SH-SY5Y (cell line): ENCODE results near the gene PCDH1.

Experiments
- GATA2 ChIP-seq: IDR thresholded peaks from 2 replicates; pipeline ENCODE4 v1.6.1; 2011; ENCODE audit warnings: mild to moderate bottlenecking, low read depth, low read length
- GATA3 ChIP-seq: IDR thresholded peaks from 2 replicates; pipeline ENCODE4 v1.6.1; 2011; ENCODE audit warnings: low read depth, mild to moderate bottlenecking, low read length, moderate library complexity

The PCDH1 gene

DNA sequence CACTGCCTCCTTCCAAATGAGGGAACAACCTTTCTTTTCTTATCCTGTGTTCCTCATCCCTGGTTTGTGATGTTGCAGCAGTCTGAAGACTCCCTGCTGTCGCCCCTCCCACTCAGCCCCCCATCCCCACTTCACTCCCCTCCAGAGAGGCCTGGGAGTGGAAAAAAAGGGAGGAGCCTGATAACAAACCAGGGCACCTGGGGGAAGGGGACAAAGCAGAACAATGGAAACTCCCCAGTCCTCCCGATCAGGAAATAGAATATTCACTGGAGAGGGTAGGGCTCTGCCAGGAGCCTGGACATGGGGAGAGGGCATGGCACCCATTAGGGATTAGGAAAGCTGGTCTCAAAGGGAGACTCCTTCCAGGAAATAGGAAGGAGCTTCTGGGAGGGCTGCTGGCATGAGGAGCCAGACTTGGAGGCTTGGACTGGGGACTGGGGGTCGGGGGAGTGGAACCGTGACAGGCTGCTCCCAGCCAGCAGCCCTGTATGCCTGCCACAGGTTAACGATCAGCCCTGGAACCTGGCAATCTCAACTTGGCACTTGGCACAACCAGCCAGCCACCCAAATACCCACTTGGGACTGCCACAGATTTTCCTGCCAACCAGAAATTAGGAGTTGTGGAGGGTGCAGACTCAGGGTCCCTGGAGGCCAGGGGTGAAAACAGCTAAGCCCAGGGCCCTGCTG, 20.0 kb downstream of the PCDH1 start:
- TF ChIP-seq GATA3 (no peak), GATA2 (no peak)

DNA sequence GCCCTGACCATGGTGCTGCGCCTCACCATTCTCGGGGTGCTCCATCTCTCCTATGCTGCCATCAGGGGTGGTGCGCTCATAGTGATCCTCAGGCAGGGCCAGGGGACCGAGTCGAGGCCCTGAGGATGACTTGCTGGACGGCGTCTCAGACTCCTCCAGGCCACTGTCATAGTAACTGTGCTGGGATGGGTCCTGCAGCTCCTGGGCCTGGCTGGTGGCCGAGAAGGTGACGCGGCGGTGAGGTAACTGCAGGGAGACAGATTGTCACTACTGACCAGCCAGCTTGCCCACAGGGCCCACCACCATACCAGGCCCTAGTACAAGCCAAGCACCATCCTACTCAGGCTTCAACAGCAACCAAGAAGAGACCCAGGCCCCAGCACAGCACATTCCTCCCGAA, 21.0 kb downstream of the PCDH1 start:
- TF ChIP-seq GATA3 (no peak), GATA2 (no peak)

DNA sequence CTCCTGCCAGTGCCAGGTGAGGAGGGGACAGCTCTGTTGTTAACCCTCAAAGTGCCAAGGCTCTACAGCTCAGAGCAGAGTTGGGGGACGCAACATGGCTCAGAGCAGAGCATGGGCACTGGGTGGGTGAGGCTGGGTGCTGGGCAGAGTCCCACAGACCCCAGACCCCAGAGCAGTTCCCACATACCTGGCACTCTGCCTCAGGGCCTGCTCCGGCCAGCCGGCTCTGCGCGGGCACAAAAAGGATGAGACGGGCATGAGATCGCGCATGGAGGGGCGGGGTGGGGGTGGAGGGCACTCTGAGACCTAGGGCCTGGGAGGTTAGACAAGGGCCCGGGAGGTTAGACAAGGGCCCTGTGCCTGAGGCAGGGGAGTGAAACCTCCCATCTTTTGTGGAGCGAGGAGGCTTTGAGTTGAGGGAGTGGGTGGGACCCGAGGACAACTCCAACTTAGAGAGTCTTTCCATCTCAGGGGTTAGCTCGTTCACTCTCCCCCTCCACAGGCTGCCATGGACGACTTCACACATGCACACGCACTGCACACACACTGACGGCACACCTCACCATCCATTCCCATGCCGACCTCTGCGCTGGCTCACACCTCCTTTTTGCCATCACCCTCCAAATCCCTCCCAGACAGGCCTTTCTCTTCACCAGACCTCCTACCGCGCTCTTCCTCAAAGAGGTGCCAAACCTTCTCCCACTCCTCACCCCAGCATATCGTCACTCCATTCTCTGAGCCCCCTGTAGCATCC, 22.0 kb downstream of the PCDH1 start:
- no peak for TF ChIP-seq GATA3
- TF ChIP-seq GATA2: no peak

DNA sequence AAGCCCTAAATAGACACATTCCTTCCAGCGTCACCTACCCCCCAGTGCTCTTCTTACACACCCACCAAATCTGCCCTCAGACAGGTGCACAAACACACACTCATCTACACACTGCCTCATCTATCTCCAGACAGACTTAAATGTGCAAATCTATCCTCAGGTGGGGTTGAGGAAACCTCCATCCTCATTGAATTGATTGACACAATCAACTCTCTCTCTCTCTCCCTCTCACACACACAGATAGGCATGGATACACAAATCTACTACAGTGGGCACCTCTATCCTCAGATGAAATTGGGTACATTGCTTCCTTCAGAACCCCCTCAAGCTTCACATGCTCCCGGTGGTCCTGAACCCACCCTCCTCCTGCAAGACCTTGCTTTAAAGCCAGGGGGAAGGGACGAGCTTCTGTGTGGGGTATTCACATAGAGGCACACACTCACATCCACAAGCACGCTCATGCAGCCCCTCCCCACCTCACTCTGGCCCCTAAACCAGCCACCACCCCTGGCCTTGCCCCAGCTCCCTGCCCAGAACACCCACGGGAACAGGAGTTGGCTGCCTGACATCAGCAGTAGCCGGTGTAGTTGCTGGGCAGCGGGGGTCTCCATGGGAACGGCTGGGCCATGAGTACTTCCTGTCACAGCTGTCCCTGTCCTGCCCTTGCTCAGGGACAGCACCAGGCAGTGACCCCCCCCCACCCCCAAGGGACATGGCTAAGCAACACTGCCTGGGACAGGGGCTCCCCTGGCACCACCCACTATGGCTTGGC, 22.8 kb downstream of the PCDH1 start:
- TF ChIP-seq GATA3 (no peak), GATA2 (no peak)

DNA sequence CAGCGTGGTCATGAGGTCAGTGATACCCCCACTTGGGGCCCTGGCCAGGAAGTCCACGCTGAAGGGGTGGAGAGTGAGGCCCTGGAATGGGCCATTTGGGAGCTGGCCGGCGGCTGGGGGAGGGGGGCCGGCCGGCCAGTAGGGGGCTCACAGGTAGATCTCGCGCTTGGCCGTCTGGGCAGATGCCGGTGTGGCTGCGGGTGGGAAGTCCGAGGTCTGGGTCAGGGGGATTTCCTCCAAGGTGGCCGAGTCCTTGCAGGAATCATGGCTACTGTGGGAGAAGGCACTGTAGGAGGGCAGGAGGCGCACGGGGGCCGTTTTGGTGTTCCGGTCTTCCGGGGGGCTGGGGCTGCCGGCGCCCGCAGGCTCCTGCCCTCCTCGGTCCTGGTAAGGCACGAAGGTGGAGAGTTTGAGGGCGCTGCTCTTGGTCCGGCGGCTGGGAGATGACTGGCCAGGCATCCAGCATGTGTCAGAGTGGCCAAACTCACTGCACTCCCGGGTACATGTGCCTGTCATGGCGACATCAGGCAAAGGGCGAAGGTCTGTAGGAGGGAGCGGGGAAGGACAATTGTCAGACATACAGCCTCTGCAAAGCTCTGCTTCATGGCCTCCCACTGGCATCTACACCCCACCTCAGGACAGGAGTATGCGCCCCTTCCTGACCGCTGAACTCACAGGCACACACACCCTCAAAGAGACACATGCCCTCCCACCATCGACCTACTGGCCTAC, 24.1 kb downstream of the PCDH1 start:
- TF ChIP-seq GATA2 (no peak), GATA3 (no peak)

DNA sequence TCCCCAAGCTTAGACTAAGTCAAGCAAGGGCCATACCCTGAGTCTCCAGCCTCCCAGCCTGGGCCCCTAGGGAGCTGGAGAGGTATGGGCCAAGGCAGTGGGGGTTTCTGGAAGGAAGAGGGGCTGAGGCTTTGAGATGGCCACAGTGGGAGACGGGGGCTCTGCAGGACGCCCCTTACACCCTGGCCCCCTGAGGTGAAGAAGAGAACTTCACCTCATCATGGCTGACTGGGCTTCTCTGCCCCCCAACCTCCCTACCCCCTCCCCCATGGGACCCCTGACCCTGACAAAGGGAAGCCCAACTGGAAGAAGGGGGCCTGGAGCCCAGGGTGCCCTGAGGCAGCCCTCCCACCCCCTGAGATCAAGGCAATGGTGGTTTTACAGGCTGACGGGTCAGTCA, 25.8 kb downstream of the PCDH1 start:
- TF ChIP-seq GATA2: no peak
- no peak for TF ChIP-seq GATA3

DNA sequence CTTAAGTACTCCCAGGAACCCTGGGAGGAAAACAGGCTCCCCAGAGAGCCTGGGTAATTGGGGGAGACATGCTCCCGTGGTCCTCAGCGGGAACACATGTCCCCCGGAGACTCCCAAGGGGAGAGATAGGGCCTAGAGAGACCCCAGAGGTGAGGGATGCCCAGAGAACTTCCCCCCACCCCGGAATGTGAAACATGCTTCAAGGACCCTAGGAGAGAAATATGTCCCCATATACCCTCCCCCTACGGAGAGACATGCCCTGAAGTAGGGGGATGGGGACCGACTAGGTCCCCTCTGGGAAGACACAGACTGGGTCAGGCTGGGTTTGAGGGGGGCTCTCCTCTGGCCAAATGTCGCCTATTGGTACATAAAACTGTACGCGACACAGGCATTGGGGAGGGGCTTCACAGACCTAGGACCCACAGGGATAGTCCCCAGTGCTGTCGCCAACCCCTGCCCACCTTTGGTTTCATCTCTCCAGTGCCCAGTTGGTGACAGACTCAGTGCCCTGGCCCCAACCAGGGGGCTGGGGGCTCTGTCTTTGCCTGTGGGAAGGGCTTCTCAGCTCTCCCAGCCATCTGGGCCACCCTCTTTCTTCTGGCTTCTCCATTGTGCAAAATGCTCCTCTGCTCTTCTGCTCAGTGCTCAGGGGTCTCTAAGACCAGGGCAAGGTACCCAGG, 26.9 kb downstream of the PCDH1 start:
- no peak for TF ChIP-seq GATA2
- TF ChIP-seq GATA3: no peak

DNA sequence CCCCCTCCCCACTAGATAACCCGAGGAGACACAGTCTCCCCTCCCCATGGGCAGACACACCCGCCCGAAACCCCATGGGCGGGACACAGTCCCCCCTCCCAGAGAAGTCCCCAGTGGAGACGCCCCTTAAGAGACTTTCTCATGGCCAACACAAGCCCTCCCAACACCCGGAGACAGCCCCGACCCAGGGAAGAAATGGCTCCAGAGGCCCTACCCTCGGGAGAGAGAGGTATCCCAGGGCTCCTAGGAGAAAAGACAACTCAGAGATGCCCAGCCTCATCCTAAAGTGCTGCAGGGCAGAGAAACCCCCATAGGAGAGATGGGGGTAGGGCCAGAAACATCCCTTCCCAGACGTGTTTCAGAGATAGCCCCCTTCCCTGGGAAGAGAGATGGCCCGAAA, 27.4 kb downstream of the PCDH1 start:
- TF ChIP-seq GATA3: no peak
- TF ChIP-seq GATA2: no peak

DNA sequence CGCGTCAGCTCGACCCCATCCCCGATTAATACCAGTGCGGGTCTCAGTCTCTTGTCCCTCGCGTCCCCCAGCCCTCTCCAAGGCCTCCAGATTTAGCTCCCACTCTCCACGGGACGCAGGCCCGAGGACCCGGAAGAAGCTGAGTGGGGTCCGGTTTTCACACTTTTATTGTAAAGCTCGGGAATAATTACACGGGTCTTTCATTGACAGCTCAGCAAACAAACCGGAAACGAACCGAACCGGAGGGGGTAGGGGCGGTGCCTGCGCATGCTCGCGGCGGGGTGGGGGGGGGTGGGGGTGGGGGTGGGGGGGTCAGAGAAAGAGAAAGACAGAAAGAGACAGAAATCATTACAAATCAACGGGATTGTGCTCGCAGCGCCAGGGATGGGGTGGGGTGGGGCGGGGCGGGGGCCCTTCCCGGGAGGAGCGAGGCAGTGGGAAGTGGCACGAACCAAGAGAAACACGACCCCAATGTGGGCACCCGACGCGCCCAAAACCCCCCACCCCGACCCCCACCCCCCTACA, 27.9 kb downstream of the PCDH1 start:
- TF ChIP-seq GATA3: no peak
- no peak for TF ChIP-seq GATA2

DNA sequence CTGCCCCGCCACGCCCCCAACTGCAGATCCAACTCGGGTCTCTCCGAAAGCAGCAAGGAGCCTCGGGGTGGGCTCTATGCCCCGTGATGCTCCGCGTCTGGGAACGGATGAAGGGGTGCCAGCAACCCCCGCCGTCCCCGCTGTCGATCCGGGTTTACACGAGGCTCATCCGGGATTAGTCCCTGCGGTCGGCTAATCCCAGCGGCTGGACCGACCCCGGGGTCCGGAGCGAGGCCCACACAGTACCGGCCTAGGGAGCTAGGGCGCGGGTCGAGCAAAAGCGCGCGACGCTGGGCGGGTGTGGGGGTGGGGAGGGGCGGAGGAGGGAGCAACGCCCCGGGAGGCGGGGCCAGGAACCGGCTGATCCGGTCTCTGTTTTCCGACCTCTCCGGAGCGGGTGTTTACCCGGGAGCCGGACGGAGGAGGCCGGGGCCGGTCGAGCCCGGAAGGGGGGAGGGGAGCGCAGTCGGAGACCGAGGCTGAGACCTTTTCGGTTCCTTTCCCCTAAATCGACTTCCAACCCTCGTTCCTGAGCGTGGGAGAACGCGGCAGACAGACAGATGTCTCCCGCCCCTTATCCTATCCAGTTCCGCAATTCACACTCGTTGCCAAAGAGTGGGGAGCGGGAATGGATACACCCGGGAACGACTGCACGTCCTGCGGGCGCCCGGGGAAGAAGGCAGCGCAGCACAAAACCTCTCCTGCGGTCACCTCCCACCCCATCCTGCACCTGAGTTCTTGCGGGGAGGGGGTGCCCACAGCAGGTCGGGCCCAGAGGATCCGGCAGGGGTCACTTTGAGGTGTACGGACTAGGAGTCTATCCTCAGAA, 28.6 kb downstream of the PCDH1 start:
- no peak for TF ChIP-seq GATA3
- TF ChIP-seq GATA2: no peak

DNA sequence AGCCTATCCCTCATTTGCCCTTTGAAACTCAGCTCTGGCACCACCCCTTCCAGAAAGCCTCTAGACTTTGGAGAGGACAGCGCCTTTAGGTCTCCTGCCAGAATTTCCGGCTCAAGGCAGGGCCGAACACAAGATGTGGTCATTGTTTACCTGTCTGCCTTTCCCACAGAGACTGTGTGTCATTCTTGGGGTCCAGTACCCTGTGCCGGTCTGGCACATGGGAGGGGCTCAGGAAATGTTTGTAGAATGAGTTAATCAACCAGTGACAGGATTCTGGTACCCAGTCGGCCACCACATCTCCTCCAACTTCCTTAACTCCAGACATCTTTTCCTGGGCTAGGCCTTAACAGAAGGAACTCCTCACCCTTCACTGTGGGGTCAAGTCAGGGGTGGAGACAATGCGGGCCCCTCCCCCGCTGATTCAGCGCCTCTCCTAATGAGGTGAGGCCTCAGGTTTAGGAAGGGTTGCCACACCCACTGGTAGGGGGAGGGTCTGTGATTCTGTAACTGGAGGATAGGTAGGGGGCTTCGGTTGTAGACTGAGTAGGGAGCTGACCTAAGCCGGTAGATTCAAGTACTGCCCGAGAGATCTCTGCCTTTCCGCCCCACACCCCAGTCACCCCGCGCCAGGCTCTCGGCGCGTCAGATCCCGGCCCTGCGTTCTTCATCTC, 29.3 kb downstream of the PCDH1 start:
- no peak for TF ChIP-seq GATA2
- TF ChIP-seq GATA3: no peak

DNA sequence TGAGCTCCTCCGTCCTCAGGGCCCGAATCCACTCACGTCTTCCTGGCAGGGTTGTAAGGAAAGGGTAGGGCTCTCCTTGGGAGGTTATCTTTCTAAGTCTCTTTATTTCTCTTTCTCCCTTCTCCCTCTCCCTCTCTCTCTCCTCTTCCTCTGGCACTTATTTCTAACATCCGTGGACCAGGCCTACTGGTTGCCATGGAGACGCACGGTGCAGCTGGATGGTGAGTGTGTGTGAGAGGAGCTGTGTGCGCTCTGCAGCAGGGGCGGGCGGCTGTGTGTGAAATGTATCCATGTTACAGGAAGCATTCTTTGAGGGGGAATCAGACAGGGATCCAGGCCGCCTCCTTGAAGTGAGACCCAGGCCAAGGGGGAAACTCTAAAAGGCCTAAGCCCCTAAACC, 32.2 kb downstream of the PCDH1 start:
- no peak for TF ChIP-seq GATA2
- no peak for TF ChIP-seq GATA3

DNA sequence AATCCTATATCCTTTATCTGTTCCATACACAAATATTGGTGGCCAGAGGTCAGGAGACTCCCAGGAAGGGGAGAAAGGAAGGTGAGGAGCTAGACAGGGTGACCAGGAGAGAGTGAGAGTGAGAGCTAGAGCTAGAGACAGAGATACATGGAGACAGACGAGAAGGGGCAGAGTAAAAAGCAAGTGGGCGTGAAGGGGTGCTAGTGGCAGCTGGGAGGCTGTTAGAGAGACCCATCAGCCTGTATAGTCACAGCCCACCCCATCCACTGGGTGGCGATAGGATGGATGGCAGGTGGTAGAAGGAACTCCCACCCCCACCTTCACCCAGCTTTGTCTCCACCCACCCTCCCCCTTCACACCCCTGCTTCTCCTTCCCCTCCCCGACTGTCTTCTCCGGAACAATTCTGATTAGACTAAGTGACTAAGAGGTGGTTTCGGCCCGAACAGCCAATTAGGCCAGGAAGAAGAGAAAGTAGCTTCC, 32.8 kb downstream of the PCDH1 start:
- no peak for TF ChIP-seq GATA2
- TF ChIP-seq GATA3: no peak
